Activated T-cell treated with anti-CD3 and anti-CD28 coated beads, Interleukin-2, amount 50 U/mL, for 48 hours (primary cell): ENCODE data around the gene ZBTB33.

Source experiments
- DNase-seq, 2 experiments: peaks; one replicate each; pipeline ENCODE4 v3.0.0-alpha.2; 2020

The ZBTB33 gene

GRCh38 chrX:120250522-120251271 lies at the start of gene ZBTB33:
Gene ZBTB33, plus strand, starts transcription at chrX:120250812. Its CDS starts 2,604 bp downstream, at chrX:120253416.
- DNase-seq: peak; percentile 83 to 88

- DNase-seq: no peak
These were observed 49.8 kb upstream of the ZBTB33 start for GRCh38 chrX:120200851-120201250.

- no peak for DNase-seq
These were observed 44.5 kb upstream of the ZBTB33 start for GRCh38 chrX:120205816-120206753.

GRCh38 chrX:120207009-120207605 lies 43.5 kb upstream of the ZBTB33 start:
- DNase-seq: no peak

GRCh38 chrX:120213438-120214265 lies 37.0 kb upstream of the ZBTB33 start:
- DNase-seq: peak; percentile 69 to 71

- DNase-seq: no peak
These were observed 27.2 kb upstream of the ZBTB33 start for GRCh38 chrX:120223374-120223773.

GRCh38 chrX:120224388-120224787 lies 26.2 kb upstream of the ZBTB33 start:
- DNase-seq: no peak

- no peak for DNase-seq
These were observed 22.3 kb upstream of the ZBTB33 start for GRCh38 chrX:120228187-120228908.

GRCh38 chrX:120235284-120235683 lies 15.3 kb upstream of the ZBTB33 start:
- DNase-seq: no peak

- DNase-seq: no peak
These were observed 13.7 kb upstream of the ZBTB33 start for GRCh38 chrX:120236687-120237479.

- DNase-seq: no peak
These were observed 11.7 kb upstream of the ZBTB33 start for GRCh38 chrX:120238933-120239332.

GRCh38 chrX:120242813-120243212 lies 7.8 kb upstream of the ZBTB33 start:
- DNase-seq: no peak

GRCh38 chrX:120244395-120244734 lies 6.2 kb upstream of the ZBTB33 start:
- DNase-seq: no peak

GRCh38 chrX:120244735-120245498 lies 5.7 kb upstream of the ZBTB33 start:
- DNase-seq: peak; percentile 67 to 70

GRCh38 chrX:120251471-120252011 lies 929 bp downstream of the ZBTB33 start:
- DNase-seq: peak; percentile 40 to 48

- DNase-seq: no peak
These were observed 3.2 kb downstream of the ZBTB33 start for GRCh38 chrX:120253784-120254183.

GRCh38 chrX:120260369-120260768 lies 9.8 kb downstream of the ZBTB33 start:
- no peak for DNase-seq

GRCh38 chrX:120262859-120263708 lies 12.5 kb downstream of the ZBTB33 start:
- DNase-seq: no peak

GRCh38 chrX:120264341-120264740 lies 13.7 kb downstream of the ZBTB33 start:
- DNase-seq: no peak
